GM21526 (cell line): ENCODE measurements around the gene TMEM11.
"Not testable (repeated sequence)": the region's sequence is repeated elsewhere in the genome, so short reads cannot be mapped to it uniquely, and the experiment has no call there.

ENCODE experiments used
- ATAC-seq: cut with Tn5 transposase; IDR thresholded peaks from one replicate; pipeline ENCODE4 v1.9.1; 2021; ENCODE audit warnings: moderate library complexity; ENCODE audit not compliant: unreplicated experiment, low FRiP score

The TMEM11 gene

GRCh38 chr17:21212826-21213637 is 929 bp downstream of the TMEM11 start:
- no peak for ATAC-seq

- no peak for ATAC-seq
Observed at GRCh38 chr17:21211825-21212479, 2.0 kb downstream of the TMEM11 start.

- ATAC-seq, result no peak
Observed at GRCh38 chr17:21210411-21211076, 3.4 kb downstream of the TMEM11 start.

GRCh38 chr17:21209511-21210175 is 4.3 kb downstream of the TMEM11 start:
- no peak for ATAC-seq

GRCh38 chr17:21208352-21208751 is 5.6 kb downstream of the TMEM11 start:
- no peak for ATAC-seq

- ATAC-seq, result no peak
Observed at GRCh38 chr17:21204935-21205334, 9.0 kb downstream of the TMEM11 start.

GRCh38 chr17:21202512-21202911 is 11.4 kb downstream of the TMEM11 start:
- no peak for ATAC-seq

- ATAC-seq, result no peak
Observed at GRCh38 chr17:21201874-21202273, 12.1 kb downstream of the TMEM11 start.

- ATAC-seq, result no peak
Observed at GRCh38 chr17:21201298-21201595, 12.7 kb downstream of the TMEM11 start.

- ATAC-seq, result no peak
Observed at GRCh38 chr17:21200590-21201297, 13.2 kb downstream of the TMEM11 start.

GRCh38 chr17:21199856-21200255 is 14.1 kb downstream of the TMEM11 start:
- ATAC-seq, result no peak

- ATAC-seq, result no peak
Observed at GRCh38 chr17:21199311-21199710, 14.7 kb downstream of the TMEM11 start.

GRCh38 chr17:21198411-21198810 is 15.6 kb downstream of the TMEM11 start:
- ATAC-seq, result no peak

- ATAC-seq, result no peak
Observed at GRCh38 chr17:21196126-21196525, 17.8 kb downstream of the TMEM11 start.

- ATAC-seq, result no peak
Observed at GRCh38 chr17:21194703-21195102, 19.3 kb downstream of the TMEM11 start.

GRCh38 chr17:21194226-21194625 is 19.7 kb downstream of the TMEM11 start:
- ATAC-seq, result no peak

- no peak for ATAC-seq
Observed at GRCh38 chr17:21193031-21193430, 20.9 kb downstream of the TMEM11 start.

GRCh38 chr17:21192414-21192813 is 21.5 kb downstream of the TMEM11 start:
- not testable (repeated sequence) for ATAC-seq

GRCh38 chr17:21191698-21192097 is 22.3 kb downstream of the TMEM11 start:
- ATAC-seq, result no peak

GRCh38 chr17:21190078-21190477 is 23.9 kb downstream of the TMEM11 start:
- no peak for ATAC-seq

GRCh38 chr17:21189361-21189760 is 24.6 kb downstream of the TMEM11 start:
- no peak for ATAC-seq
